ENCODE data around the gene ETV7. TPM values are rescaled to one million over a fixed set of nuclear protein-coding genes. Genes with fewer than 3 reads are reported as not detected.

Gene ETV7
- total RNA-seq, 2 experiments from 2014 or later = 0.51 to 0.86 TPM

- POLR2A ChIA-PET = no interaction called here
Measured at GRCh38 chr6:36404164-36404563, 16.7 kb upstream of the ETV7 start.

DNA sequence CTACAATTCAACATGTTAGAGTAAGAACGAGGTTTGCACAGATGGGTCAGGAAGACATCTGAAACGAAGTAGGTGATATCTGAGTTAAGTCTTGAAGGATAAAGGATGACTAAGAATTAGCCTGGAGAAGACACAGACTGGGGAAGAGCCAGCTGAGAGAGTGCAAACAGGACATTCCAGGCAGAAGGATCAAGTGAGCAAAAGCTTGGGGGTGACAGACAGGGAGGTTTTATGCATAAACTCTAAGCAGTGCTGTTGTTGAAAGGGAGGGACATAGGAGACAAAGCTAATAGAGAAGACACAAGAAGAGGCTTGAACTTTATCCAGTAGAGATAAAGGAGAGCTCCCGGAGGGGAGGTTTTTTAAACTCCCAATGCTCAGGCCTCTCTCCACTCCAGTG is 15.0 kb upstream of the ETV7 start:
- Mint-ChIP-seq H3K27ac (no peak overlapping the region), H3K27me3 (peaks cover 4% of the 10 kb centered on the region), H3K36me3 (ENCODE audit: low read depth) (no peaks in the 10 kb centered on the region), H3K9me3 (no peaks in the 10 kb centered on the region), H3K4me1 (ENCODE audit: low read depth) (peaks cover 2% of the 10 kb centered on the region), H3K4me3 (no peak overlapping the region)
- ChIA-PET POLR2A (no interaction called here), CTCF (interaction anchor here (1.7 kb wide), 1 partner anchor 21 kb away, joined by 5 read pairs; no protein-coding TSS in a partner anchor)
- intact Hi-C loops (cut with micrococcal nuclease) = no loop called here
- TF ChIP-seq, protein P1, sequence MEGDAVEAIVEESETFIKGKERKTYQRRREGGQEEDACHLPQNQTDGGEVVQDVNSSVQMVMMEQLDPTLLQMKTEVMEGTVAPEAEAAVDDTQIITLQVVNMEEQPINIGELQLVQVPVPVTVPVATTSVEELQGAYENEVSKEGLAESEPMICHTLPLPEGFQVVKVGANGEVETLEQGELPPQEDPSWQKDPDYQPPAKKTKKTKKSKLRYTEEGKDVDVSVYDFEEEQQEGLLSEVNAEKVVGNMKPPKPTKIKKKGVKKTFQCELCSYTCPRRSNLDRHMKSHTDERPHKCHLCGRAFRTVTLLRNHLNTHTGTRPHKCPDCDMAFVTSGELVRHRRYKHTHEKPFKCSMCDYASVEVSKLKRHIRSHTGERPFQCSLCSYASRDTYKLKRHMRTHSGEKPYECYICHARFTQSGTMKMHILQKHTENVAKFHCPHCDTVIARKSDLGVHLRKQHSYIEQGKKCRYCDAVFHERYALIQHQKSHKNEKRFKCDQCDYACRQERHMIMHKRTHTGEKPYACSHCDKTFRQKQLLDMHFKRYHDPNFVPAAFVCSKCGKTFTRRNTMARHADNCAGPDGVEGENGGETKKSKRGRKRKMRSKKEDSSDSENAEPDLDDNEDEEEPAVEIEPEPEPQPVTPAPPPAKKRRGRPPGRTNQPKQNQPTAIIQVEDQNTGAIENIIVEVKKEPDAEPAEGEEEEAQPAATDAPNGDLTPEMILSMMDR (IDR thresholded peaks at IDR 0.05) = no peak
- no peak for ATAC-seq
- DNase-seq = no peak

More at GRCh38 chr6:36404164-36404563, 16.7 kb upstream of the ETV7 start:
- Mint-ChIP-seq H3K4me1 (ENCODE audit: low read depth) (peaks cover 2% of the 10 kb centered on the region), H3K36me3 (ENCODE audit: low read depth) (no peaks in the 10 kb centered on the region), H3K27me3 (peaks cover 5% of the 10 kb centered on the region), H3K9me3 (no peaks in the 10 kb centered on the region), H3K4me3 (no peak overlapping the region), H3K27ac (no peak overlapping the region)
- intact Hi-C loops (cut with micrococcal nuclease) = no loop called here
- TF ChIP-seq, protein P1 (IDR thresholded peaks at IDR 0.05) = no peak
- DNase-seq (no peak), ATAC-seq (no peak)
- CTCF ChIA-PET = interaction anchor here (1.1 kb wide), 1 partner anchor 18 kb away, joined by 3 read pairs; no protein-coding TSS in a partner anchor

- Mint-ChIP-seq H3K9me3 (no peaks in the 10 kb centered on the region), H3K27ac (no peak overlapping the region), H3K36me3 (ENCODE audit: low read depth) (no peaks in the 10 kb centered on the region), H3K4me1 (ENCODE audit: low read depth) (peaks cover 2% of the 10 kb centered on the region), H3K27me3 (peaks cover 6% of the 10 kb centered on the region), H3K4me3 (no peak overlapping the region)
- no peak for DNase-seq
- POLR2A ChIA-PET = no interaction called here
- TF ChIP-seq, protein P1 (IDR thresholded peaks at IDR 0.05) = no peak
- no peak for ATAC-seq
- CTCF ChIA-PET = no interaction called here
- intact Hi-C loops (cut with micrococcal nuclease) = no loop called here
Measured at GRCh38 chr6:36399970-36400369, 12.5 kb upstream of the ETV7 start.

GRCh38 chr6:36392621-36393020 is 5.2 kb upstream of the ETV7 start:
- no peak overlapping the region for H3K27ac Mint-ChIP-seq
- TF ChIP-seq, protein P1 (IDR thresholded peaks at IDR 0.05) = no peak
- no peaks in the 10 kb centered on the region for H3K36me3 Mint-ChIP-seq (ENCODE audit: low read depth)
- intact Hi-C loops (cut with micrococcal nuclease) = no loop called here
- H3K4me1 Mint-ChIP-seq (ENCODE audit: low read depth) = peaks cover 5% of the 10 kb centered on the region
- no peaks in the 10 kb centered on the region for H3K9me3 Mint-ChIP-seq
- ATAC-seq = no peak
- H3K27me3 Mint-ChIP-seq = peaks cover 22% of the 10 kb centered on the region
- H3K4me3 Mint-ChIP-seq = no peak overlapping the region
- ChIA-PET POLR2A (interaction anchor here (0.6 kb wide), 1 partner anchor 268 kb away, joined by 3 read pairs; no protein-coding TSS in a partner anchor), CTCF (interaction anchor here (0.6 to 1.2 kb wide), 2 partner anchors 51 to 116 kb away, joined by 3 read pairs; no protein-coding TSS in a partner anchor)
- DNase-seq = no peak

- ChIA-PET CTCF (no interaction called here), POLR2A (interaction anchor here (1.3 kb wide), 1 partner anchor 21 kb away, joined by 4 read pairs; no protein-coding TSS in a partner anchor)
- Mint-ChIP-seq H3K27ac (no peak overlapping the region), H3K9me3 (no peaks in the 10 kb centered on the region), H3K4me1 (ENCODE audit: low read depth) (peaks cover 18% of the 10 kb centered on the region), H3K27me3 (peaks cover 32% of the 10 kb centered on the region), H3K4me3 (no peak overlapping the region), H3K36me3 (ENCODE audit: low read depth) (no peaks in the 10 kb centered on the region)
- intact Hi-C loops (cut with micrococcal nuclease) = no loop called here
- ATAC-seq (no peak), DNase-seq (no peak)
- TF ChIP-seq, protein P1 (IDR thresholded peaks at IDR 0.05) = no peak
Measured at GRCh38 chr6:36389353-36389752, 1.9 kb upstream of the ETV7 start.

Data from activated CD8-positive, alpha-beta T cell treated with anti-CD3 and anti-CD28 coated beads for 36 hours (primary cell).